ENCODE results near the gene FLVCR2. TPM values are rescaled to one million over a fixed set of nuclear protein-coding genes. Genes with fewer than 3 reads are reported as not detected.
"Not testable (repeated sequence)": the region's sequence is repeated elsewhere in the genome, so short reads cannot be mapped to it uniquely, and the experiment has no call there.

FLVCR2 gene
- total RNA-seq, 2 experiments from 2014 or later, result 2.1 to 5.8 TPM

GRCh38 chr14:75578786-75579337 lies 442 bp downstream of the FLVCR2 start:
- ATAC-seq, result no peak
- CTCF ChIA-PET, result interaction anchor here (1.1 to 9.9 kb wide), 10 partner anchors 10 to 402 kb away, joined by 3 to 188 read pairs (median 16); partner anchors contain the start of genes BATF, ERG28, TGFB3 and TTLL5
- no peaks in the 10 kb centered on the region for H3K9me3 Mint-ChIP-seq (ENCODE audit: low read depth)
- no peak for DNase-seq
- H3K36me3 Mint-ChIP-seq, result no peaks in the 10 kb centered on the region
- no peaks in the 10 kb centered on the region for H3K27me3 Mint-ChIP-seq
- no peak overlapping the region for H3K27ac Mint-ChIP-seq
- H3K4me1 Mint-ChIP-seq, result peaks cover 21% of the 10 kb centered on the region
- peak overlapping the region; percentile 78 for H3K4me3 Mint-ChIP-seq

GRCh38 chr14:75579338-75579864 lies 981 bp downstream of the FLVCR2 start:
- Mint-ChIP-seq H3K4me1 (peaks cover 21% of the 10 kb centered on the region), H3K27ac (no peak overlapping the region), H3K9me3 (ENCODE audit: low read depth) (no peaks in the 10 kb centered on the region), H3K27me3 (no peaks in the 10 kb centered on the region), H3K4me3 (peak overlapping the region; percentile 78), H3K36me3 (no peaks in the 10 kb centered on the region)
- ATAC-seq (no peak), DNase-seq (no peak)
- CTCF ChIA-PET, result interaction anchor here (3.9 to 9.9 kb wide), 2 partner anchors 75 to 402 kb away, joined by 48 to 188 read pairs; partner anchors contain the start of gene TGFB3

DNA sequence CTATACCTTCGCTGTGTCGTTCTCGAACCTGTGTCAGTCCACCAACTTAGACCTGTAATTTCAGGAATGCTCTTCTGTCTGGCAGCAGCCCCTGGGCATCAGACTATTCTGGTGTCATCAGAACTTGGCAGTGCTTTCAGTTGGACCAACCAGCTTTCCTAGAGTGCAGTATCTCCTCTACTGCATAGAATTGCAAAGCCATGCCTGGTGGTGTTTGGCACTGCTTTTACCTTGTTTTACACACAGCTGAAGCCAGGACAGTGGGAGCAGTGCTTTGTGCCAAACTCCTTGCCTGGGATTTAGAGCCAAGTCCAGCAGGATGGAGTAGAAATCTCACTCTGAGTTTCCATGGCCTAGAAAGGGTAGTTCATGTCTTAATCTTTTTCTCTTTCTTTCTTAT lies 1.5 kb downstream of the FLVCR2 start:
- ATAC-seq, result no peak

DNA sequence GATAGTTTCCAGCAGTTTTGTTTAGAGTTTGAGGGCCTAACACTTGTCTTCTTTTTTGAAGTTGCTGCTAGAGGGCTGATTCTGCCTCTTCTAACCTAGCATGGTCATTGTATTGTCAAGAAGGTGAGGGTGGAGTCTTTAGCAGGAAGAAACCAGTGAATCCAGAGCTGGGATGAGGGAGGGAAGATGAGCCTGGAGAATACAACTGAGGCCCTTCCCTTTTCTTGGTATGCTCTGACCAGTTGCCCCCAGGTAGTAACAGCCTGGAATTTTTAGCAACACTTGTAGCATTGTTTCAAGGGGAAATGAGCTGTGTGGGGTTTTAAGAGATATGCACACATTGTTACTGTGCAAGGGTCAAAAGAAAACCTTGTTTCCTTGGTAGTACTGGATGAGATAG lies 9.0 kb downstream of the FLVCR2 start:
- H3K4me1 Mint-ChIP-seq, result no peaks in the 10 kb centered on the region
- CTCF ChIA-PET, result interaction anchor here (1.0 kb wide), 1 partner anchor 10 kb away, joined by 3 read pairs; no protein-coding TSS in a partner anchor

More for the DNA sequence above, 1.5 kb downstream of the FLVCR2 start:
- CTCF ChIA-PET, result interaction anchor here (9.9 kb wide), 1 partner anchor 75 kb away, joined by 188 read pairs; no protein-coding TSS in a partner anchor
- DNase-seq, result no peak
- Mint-ChIP-seq H3K4me3 (no peak overlapping the region), H3K27me3 (no peaks in the 10 kb centered on the region), H3K27ac (no peak overlapping the region), H3K9me3 (ENCODE audit: low read depth) (no peaks in the 10 kb centered on the region), H3K4me1 (peaks cover 21% of the 10 kb centered on the region), H3K36me3 (no peaks in the 10 kb centered on the region)

GRCh38 chr14:75589931-75590330 lies 11.5 kb downstream of the FLVCR2 start:
- H3K4me1 Mint-ChIP-seq, result no peaks in the 10 kb centered on the region
- DNase-seq, result no peak
- no peak overlapping the region for H3K4me3 Mint-ChIP-seq
- ATAC-seq, result no peak
- H3K27me3 Mint-ChIP-seq, result no peaks in the 10 kb centered on the region
- CTCF ChIA-PET, result no interaction called here
- H3K9me3 Mint-ChIP-seq (ENCODE audit: low read depth), result no peaks in the 10 kb centered on the region
- peaks cover 7% of the 10 kb centered on the region for H3K36me3 Mint-ChIP-seq
- no peak overlapping the region for H3K27ac Mint-ChIP-seq

More for the DNA sequence above, 9.0 kb downstream of the FLVCR2 start:
- peaks cover 1% of the 10 kb centered on the region for H3K36me3 Mint-ChIP-seq
- ATAC-seq (no peak), DNase-seq (no peak)
- no peaks in the 10 kb centered on the region for H3K27me3 Mint-ChIP-seq
- no peaks in the 10 kb centered on the region for H3K9me3 Mint-ChIP-seq (ENCODE audit: low read depth)
- H3K4me3 Mint-ChIP-seq, result no peak overlapping the region
- H3K27ac Mint-ChIP-seq, result no peak overlapping the region

DNA sequence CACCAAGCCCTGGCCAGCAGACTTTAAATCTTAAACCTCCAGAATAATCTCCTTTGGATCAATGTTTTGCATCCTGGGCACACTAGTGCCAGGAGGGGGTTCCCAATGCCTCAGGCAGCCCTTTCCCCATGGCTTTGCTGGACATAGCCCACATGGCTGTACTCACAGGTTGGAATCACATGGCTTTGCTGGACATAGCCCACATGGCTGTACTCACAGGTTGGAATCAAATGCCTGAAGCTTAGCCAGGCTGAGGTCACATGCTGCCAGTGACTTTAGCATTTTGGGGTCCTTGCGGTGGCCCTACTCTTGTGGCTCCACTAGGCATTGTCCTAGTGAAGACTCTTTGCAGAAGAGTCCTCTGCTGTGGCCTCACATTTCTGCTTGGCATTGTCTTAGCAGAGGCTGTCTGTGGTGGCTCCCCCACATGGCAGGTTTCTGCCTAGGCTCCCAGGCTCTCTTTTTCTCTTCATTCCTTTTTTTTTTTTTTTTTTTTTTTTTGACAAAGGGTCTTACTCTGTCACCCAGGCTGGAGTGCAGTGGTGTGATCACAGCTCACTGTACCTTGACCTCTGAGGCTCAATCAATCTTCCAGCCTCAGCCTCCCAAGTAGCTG lies 13.0 kb downstream of the FLVCR2 start:
- CTCF ChIA-PET, result interaction anchor here (1.0 kb wide), 1 partner anchor 14 kb away, joined by 3 read pairs; no protein-coding TSS in a partner anchor
- H3K4me3 Mint-ChIP-seq, result no peak overlapping the region
- no peaks in the 10 kb centered on the region for H3K27me3 Mint-ChIP-seq
- H3K27ac Mint-ChIP-seq, result no peak overlapping the region
- DNase-seq (no peak), ATAC-seq (no peak)
- H3K4me1 Mint-ChIP-seq, result no peaks in the 10 kb centered on the region
- no peaks in the 10 kb centered on the region for H3K9me3 Mint-ChIP-seq (ENCODE audit: low read depth)
- H3K36me3 Mint-ChIP-seq, result peaks cover 7% of the 10 kb centered on the region

DNA sequence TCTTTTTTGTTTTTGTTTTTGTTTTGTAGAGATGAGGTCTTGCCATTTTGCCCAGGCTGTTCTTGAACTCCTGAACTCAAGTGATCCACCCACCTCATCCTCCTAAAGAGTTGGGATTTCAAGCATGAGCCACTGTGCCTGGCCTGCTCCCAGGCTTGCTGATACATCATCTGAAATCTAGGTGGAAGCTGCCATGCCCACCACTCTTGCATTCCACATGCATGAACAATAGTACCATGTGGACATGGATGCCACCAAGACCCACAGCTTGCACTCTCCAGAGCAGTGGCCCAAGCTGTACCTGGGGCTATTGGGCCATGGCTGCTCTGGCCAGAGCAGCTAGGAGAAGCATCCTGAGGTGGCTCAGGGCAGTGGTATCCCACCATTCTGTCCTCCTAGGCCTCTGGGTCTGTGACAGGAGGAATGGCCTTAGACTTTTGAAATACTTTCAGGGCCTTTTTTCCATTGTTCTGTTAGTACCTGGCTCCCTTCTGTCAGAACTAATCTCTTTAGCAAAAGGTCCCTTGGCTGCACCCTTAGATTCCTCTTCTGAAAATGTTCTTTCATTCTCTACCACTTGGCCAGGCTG lies 13.7 kb downstream of the FLVCR2 start:
- H3K4me3 Mint-ChIP-seq, result no peak overlapping the region
- H3K36me3 Mint-ChIP-seq, result peaks cover 7% of the 10 kb centered on the region
- no peak for DNase-seq
- H3K27ac Mint-ChIP-seq, result no peak overlapping the region
- H3K9me3 Mint-ChIP-seq (ENCODE audit: low read depth), result no peaks in the 10 kb centered on the region
- ATAC-seq, result no peak
- CTCF ChIA-PET, result interaction anchor here (1.0 kb wide), 1 partner anchor 15 kb away, joined by 3 read pairs; no protein-coding TSS in a partner anchor
- no peaks in the 10 kb centered on the region for H3K4me1 Mint-ChIP-seq
- H3K27me3 Mint-ChIP-seq, result no peaks in the 10 kb centered on the region

GRCh38 chr14:75595226-75595625 lies 16.8 kb downstream of the FLVCR2 start:
- H3K27me3 Mint-ChIP-seq, result no peaks in the 10 kb centered on the region
- no peaks in the 10 kb centered on the region for H3K9me3 Mint-ChIP-seq (ENCODE audit: low read depth)
- DNase-seq, result no peak
- ATAC-seq, result no peak
- peaks cover 7% of the 10 kb centered on the region for H3K36me3 Mint-ChIP-seq
- H3K27ac Mint-ChIP-seq, result no peak overlapping the region
- H3K4me3 Mint-ChIP-seq, result no peak overlapping the region
- CTCF ChIA-PET, result no interaction called here
- H3K4me1 Mint-ChIP-seq, result no peaks in the 10 kb centered on the region

DNA sequence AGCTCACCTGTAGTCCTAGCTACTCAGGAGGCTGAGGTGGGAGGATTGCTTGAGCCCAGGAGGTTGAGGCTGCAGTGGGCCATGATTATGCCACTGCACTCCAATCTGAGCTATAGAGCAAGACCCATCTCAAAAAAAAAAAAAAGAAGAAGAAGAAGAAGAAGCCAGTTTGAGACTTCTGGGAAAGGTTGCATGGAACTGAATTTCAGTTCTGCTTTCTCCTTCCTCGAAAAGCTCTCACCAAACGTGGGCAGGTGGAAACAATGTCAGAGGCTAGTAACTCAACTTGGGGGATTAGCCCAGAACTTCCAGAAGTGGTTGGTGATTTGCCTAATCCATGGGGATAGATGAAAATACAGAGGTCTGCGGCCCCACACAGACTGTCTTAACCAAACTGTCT lies 18.7 kb downstream of the FLVCR2 start:
- no peak for DNase-seq
- peaks cover 6% of the 10 kb centered on the region for H3K36me3 Mint-ChIP-seq
- ATAC-seq, result no peak
- peaks cover 2% of the 10 kb centered on the region for H3K27me3 Mint-ChIP-seq
- no peak overlapping the region for H3K4me3 Mint-ChIP-seq
- no peaks in the 10 kb centered on the region for H3K9me3 Mint-ChIP-seq (ENCODE audit: low read depth)
- H3K4me1 Mint-ChIP-seq, result no peaks in the 10 kb centered on the region
- CTCF ChIA-PET, result no interaction called here
- no peak overlapping the region for H3K27ac Mint-ChIP-seq

- CTCF ChIA-PET; DNase-seq; ATAC-seq; H3K9me3 Mint-ChIP-seq (ENCODE audit: low read depth); H3K36me3 Mint-ChIP-seq; H3K27ac Mint-ChIP-seq; H3K4me1 Mint-ChIP-seq; H3K27me3 Mint-ChIP-seq; H3K4me3 Mint-ChIP-seq: not testable (repeated sequence)
Measured at GRCh38 chr14:75600100-75600499, 21.7 kb downstream of the FLVCR2 start.

DNA sequence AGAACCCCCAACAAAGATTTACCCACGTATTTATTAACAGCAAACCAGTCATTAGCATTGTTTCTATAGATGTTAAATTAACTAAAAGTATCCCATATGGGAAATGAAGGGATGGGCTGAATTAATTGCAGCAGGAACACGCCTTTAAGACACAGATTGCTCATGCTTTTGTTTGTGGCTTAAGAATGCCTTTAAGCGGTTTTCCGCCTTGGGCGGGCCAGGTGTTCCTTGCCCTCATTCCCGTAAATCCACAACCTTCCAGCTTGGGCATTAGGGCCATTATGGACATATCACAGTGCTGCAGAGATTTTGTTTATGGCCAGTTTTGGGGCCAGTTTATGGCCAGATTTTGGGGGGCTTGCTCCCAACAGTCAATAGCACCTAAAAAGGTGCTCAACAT lies 22.6 kb downstream of the FLVCR2 start:
- H3K27me3 Mint-ChIP-seq; ATAC-seq; H3K9me3 Mint-ChIP-seq (ENCODE audit: low read depth); H3K27ac Mint-ChIP-seq; DNase-seq; H3K4me3 Mint-ChIP-seq; H3K36me3 Mint-ChIP-seq; CTCF ChIA-PET; H3K4me1 Mint-ChIP-seq: not testable (repeated sequence)

GRCh38 chr14:75602503-75602902 lies 24.1 kb downstream of the FLVCR2 start:
- CTCF ChIA-PET, result no interaction called here
- Mint-ChIP-seq H3K9me3 (ENCODE audit: low read depth) (peaks cover 3% of the 10 kb centered on the region), H3K4me1 (no peaks in the 10 kb centered on the region), H3K27me3 (peaks cover 2% of the 10 kb centered on the region), H3K36me3 (peaks cover 3% of the 10 kb centered on the region), H3K4me3 (no peak overlapping the region), H3K27ac (no peak overlapping the region)
- ATAC-seq (no peak), DNase-seq (no peak)

DNA sequence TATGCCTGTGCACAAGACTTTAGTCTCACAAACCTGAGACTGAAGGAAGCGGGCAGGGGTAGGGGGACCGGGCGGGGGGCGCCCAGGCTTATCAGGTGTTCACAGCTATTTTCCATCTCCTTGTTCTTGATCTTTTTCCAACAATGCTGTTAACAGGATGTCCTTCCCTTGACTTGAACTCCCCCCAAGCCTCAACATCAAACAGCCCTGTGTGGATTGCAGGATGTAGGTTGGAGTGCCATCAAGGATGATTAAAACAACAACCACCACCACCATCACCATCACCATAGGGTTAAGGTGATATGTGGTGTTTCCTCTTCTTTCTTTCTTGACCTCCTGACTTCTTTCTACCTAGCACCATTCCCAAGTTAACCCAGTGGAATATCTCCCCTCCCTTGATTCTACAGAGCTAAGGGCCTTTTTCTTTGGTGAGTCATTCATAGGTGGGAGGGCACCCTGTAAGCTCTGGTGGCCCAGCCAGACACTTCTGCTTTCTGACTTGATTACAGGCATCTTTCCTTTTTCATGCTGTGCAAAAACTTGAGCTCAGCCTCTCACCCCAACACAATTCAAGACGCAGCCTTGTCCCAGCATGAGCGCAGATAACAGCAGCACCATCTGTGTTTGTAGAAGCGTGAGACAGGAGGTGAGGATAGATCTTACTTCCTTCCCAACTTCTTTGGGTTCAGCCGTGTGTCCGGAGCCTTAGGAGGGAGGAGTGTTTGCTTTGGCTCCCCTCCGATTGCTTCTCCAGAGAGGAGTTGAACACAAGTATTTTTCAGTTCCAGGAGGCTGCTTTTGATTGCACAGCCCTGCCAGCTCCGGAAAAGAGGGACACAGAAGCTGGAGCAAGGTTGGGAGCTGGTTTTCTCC lies 26.8 kb downstream of the FLVCR2 start:
- CTCF ChIA-PET, result no interaction called here
- Mint-ChIP-seq H3K27ac (no peak overlapping the region), H3K4me3 (no peak overlapping the region), H3K27me3 (peaks cover 2% of the 10 kb centered on the region), H3K36me3 (peaks cover 5% of the 10 kb centered on the region), H3K4me1 (no peaks in the 10 kb centered on the region), H3K9me3 (ENCODE audit: low read depth) (peaks cover 11% of the 10 kb centered on the region)
- no peak for DNase-seq
- no peak for ATAC-seq
